AML-193 (cell line): ENCODE results near the gene P3H4.
"Not testable (repeated sequence)": the region's sequence is repeated elsewhere in the genome, so short reads cannot be mapped to it uniquely, and the experiment has no call there.

Experiments used
- DNase-seq, 2 experiments: peaks; one replicate each; lab custom pipeline; 2025; lab: John Stamatoyannopoulos, UW

P3H4 gene

DNA sequence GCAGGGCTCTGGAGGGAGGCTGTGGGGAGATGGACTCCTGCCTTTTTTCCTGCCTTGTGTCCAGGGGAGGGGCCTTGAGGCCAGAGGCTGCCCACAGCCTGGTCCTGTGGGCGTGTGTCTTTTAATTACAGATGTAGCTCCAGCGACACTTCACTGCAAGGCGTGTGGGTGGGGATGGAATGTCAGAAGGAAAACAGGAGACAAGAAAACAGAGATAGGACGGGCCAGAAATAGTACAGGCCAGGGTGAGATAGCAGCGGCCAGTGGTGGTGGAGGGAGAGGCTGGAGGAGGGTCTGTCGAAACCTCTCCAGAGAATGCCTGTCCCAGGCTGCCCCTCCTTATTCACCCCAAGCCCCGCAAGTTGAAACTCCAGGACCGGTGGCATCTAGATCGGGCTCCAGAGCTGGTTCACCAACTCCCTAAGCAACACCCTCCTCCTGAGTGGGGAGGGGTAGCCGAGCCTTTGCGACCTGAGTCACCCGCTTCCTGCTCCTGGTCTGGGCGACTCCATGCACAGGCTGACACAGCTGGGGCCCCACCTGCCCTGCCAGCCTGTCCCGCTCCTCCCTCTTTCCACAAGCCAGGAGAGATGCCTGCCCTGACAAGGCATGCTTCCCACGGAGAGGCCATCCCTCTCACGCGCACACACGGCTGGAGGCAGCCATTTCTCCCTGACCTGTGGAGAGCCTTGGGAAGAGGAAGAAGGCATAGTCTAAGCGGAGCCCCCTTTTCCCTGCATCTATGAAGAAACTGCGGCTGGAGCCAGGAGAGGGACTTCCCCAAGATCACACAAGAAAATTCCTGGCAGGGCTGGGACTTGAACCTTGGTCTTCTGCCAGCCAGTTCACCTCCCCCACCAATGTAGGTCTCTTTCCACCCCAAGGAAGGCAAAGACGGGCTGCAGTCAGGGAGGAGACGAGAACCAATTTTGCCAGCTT is 18.6 kb downstream of the P3H4 start:
- DNase-seq = no peak

DNA sequence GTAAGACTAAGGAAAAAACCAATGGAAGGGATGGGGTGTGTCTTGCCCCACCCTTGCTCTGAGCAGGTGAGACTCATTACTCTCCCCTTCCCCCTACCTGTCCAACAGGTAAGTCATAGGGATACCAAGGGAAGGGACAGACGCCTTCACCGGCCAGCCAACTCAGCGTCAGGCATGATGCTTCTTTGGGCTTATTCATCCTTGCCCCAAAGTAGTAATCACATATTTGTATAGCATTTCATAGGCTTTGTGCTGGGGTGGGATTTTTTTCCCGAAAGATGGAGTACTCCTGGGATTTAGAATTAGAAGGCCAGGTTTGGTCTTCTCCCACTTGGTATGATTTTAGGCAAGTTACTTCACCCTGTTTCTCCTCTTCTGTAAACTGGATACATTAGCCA is 24.7 kb downstream of the P3H4 start:
- DNase-seq = no peak

DNA sequence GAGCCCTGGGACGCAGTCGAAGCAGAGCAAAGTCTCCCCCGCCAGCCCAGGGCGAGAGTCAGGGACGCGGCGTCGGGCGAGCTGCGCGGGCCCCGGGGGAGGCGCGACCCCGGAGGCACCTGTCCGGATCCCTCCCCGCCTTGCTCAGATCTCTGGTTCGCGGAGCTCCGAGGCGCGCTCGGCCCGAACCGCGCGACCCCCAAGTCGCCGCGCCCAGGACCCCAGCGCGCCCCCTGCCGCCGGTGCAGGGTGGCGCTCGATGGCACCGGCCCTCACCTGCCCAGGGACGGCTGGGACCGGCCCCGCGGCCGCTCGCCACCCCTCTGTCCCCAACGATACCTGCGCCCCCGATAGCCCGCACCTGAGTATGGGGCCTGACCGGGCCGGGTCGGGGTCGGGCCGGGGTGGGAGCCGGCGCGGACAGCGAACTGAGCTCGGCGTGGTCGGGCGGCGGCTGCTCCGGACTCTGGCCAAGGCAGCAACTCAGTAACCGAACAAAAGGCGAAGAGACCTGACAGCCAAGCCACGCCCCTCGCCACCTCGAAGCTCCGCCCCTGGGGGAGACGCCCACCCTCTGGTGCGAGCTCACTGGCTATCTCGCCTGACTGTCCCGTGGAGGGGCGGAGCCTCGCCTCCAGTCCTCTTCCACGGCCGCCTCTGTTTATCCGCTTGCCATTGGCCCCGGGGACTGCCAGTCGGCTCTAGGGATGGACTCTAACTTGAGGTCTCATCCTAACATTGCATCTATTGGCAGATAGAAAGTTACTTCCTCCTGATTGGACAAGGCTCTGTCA is 25.3 kb downstream of the P3H4 start, which contains the start of gene JUP:
TSS of gene JUP (minus strand) at position 485 of the 794 bp plus-strand sequence. CDS start 14,857 bp downstream, outside the sequence.
- DNase-seq = peak; percentile 99

DNA sequence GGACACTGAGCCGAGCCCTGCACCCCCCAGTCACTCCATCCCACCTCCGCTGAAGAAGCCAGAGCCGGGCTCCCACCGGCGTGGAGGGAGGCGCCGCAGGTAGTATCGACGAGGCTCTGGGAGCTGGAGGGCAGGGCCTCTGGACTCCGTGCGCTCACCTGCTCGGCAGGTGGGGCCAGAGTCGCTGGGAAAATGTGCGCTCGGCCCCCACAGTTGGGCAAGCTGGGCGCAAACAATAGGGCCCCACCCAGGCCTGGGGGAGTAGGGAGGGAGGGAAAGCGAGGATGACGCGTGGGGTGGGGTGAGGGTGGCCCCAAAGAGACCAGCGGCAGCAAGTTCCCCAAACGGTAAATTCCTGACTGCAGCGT is 25.9 kb downstream of the P3H4 start:
- peak in 1 of 2 experiments; percentile 54 for DNase-seq

DNA sequence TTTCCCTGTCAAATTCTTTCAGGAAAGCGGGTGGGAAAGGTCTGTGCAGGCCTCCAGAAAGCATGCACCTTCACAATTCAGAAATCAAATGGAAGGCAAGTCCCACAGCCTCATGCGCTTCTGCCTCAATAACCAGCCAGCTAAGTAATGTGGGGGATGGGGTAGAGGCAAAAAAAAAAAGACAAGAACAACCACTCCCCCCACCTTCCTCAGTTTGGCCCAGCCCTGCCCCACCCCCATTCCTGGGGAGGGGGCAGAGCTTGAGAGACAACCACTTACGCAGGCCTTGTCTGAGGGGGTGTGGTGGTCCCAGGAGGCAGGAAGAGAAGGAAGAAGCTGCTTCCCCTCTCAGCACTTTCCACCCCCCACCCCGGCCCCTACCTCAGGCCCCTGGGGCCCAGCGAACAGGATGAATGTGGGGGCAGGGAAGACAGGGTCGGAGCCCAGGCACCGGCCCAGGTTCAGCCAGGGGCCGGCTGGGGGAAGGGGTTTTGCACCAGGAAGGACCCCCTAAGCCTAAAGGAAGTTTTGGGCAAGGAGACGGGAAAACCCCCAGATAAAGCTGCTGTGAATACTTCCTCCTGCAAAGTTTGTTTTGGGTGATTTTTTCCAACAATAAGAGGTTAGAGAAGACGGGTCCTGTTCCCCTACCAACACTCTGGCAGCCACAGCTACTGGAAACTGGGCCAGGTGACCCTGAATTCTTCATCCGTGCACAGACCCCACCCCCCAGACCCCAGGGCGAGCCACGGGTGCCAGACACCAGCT is 26.5 kb downstream of the P3H4 start:
- no peak for DNase-seq

DNA sequence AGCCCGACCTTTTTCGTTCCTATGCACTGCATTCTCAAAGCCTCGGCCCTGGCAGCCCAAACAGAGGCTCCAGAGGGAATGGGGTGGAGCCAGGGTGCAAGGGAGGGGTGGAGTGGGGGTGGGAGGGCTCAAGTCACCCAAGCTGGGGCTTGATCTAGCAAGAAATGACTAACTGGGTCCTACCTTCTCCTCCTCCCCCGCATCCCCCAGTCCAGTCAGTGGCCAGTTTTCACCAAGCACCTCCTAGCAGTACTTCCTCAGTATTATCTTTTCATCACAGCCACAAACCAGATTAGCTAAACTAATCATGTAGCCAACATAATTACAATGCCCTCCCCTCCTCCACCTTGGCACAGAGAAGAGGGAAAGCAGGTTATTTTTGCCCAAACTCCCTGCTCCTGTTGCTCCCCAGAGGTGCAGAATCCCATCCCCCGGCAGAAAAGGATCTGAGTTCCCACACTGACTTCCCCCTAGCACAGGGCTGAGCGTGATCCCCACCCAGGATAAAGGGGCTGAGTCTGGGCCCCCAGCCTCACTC is 27.5 kb downstream of the P3H4 start:
- peak; percentile 44 to 51 for DNase-seq

DNA sequence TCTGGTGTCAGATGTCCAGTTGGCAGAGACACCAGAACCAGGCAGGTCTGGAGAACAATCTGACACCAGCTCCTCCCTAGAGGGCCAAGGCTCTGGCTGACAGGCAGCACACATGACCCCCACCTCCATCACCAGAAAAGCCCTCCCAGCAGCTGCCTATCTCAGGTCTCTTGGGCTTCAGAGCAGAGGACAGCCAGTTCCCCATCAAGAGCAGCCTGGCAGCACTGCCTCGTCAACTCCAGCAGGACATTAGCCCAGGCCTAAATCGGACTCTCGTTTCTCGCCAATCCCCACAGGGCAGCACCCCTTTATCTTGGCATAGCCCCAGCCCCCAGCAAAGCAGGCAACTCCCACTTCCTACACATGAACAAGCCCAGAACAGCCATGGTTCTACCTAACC is 29.6 kb downstream of the P3H4 start:
- DNase-seq = no peak

DNA sequence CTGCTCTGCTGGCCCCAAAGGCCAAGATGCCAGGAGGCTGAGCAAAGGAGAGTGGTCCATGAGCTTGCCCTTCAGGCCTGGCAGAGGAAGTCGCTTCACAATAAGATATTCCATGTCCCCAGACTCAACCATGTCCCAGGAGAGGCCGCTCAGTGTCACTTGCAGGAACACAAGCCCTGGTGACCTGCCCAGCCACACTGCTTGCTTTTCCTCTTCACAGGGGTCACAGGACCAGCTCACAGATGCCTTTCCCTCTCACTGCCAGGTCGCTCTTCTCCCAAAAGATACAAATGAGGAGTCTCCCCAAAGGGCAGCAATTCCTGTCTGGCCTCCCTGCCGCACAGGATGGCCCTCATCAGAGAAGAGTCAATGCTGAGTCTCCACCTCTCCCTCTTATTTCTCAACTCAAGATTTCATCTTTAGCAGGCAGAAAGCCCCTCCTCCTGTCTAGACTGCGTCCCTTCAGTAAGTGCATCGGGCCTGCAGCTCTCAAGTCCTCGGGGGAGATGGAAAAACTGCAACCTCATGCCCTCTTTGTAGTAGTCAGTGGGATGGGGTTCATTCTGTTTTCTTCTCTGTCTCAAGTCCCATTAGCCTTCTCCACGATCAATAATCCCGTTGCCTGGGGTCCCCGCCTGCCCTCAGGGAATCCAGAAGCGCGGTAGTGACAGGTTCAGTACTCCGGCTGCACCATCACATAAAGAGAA is 30.2 kb downstream of the P3H4 start:
- DNase-seq = no peak

DNA sequence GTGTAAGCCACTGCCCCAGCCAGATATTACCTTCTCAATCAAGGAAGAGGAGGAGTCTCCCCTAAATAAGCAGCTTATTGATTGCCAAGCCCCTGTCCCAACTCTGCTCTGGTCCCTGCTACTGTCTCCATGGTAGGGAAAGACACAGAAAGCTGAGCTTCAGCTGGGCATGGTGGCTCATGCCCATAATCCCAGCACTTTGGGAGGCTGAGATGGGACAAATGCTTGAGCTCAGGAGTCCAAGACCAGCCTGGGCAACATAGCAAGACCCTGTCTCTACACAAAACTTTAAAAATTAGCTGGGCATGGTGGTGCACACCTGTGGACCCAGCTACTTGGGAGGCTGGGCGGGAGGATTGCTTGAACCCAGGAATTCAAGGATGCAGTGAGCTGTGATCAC is 31.8 kb downstream of the P3H4 start:
- no peak for DNase-seq

DNA sequence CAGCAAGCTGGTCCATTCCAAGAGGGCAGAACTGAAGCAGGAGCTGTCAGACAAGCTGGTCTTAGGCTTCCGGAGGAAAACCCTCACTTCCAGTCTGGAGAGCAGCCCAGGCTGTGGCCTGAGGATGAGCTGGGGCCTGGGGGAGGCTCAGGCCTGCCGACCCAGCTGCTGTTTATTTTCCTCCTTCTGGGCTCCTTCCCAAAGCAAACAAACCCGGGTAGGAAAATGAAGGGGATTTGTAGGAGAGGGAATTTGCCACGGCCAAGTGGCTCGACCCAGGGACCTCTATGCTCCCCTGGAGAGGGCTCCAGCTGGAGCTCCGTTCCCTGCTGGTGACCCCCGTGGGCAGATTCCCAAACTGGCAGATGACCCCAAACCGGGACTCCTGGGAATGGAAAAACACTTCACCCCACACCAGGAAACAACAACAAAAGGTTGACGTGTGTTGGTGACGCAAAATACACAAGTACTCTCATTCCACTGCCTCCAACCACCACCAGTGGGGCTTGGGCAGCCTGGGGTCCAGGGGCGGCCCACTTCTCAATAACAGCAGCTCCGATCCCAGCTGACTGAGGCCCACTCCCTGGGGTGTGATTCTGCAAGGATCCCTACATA is 34.1 kb downstream of the P3H4 start:
- DNase-seq = no peak

DNA sequence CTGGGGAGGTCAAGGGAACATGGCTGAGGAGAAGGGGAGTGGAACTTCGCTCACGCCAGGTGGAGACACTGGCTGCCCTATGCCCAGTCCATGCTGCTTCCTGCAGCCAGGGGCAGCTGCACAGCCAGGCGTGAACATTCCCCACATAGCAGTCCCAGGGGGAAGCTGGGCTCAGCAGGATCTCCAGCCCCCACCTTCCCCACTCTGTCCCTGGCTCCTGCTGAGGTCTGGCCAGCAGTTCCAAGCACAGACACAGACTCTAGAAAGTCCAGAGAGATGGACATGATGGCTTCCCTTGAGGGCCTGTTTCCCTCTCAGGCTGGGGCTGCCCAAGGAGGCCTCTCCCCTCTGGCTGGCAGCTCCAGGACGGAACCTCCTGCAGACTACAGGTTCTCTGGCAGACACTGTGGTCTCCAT is 34.6 kb downstream of the P3H4 start:
- no peak for DNase-seq

DNA sequence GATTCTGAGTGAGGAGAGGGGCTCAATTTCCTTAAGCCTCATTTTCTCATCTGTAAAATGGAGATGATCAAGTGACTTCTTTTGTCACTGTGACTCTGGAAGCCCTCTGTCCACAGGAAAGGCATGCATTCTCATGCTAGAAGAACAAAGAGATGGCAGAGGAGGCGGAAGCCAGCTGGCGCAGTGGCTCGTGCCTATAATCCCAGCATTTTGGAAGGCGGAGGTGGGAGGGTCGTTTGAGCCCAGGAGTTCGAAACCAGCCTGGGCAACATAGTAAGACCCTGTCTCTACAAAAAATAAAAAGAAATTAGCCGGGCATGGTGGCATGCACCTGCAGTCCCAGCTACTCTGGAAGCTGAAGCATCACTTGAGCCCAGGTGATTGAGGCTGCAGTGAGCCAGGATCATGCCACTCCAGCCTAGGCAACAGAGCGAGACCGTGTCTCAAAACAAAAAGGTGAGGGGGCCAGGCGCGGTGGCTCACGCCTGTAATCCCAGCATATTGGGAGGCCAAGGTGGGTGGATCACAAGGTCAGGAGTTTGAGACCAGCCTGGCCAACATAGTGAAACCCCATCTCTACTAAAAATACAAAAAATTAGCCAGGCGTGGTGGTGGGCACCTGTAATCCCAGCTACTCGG is 35.4 kb downstream of the P3H4 start:
- not testable (repeated sequence) for DNase-seq

DNA sequence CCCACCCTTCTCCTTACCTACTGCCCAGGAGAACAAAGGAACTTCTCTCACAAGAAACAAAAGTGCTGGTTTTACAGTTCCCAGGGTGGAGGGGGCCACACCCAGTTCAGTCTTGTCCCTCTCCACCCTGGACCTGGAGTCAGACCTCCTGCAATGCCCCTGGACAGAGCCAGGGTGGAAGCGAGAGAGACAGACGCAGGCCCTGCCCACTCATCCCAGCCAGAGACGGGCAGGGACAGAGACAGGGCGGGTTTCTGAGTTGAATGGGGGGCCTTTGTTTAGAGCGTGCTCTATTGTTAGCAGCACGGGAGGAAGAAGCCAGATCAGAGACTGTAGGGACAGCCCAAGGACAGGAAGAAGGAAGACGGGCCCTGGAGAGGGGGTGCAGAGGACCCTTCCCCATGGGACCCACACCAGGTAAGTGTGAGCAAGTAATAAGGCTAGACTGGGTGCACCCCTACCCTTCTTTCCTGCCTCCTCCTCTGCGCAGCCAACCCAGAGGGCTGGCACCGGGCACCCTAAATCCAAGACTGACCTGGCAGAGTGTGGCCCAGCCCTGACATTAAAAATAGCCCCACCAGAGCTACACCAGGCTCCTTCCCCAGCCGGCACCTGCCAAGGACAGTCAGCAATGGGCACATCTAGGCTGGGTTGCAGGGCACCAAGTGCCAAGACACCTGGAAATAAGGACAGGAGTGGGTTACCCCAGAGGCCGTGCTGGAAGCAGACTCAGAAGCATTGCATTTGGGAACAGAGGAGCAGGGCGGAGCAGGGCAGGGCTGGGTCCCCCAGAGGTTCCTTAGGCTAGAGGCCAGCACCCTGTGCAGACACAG is 36.1 kb downstream of the P3H4 start:
- DNase-seq = no peak

DNA sequence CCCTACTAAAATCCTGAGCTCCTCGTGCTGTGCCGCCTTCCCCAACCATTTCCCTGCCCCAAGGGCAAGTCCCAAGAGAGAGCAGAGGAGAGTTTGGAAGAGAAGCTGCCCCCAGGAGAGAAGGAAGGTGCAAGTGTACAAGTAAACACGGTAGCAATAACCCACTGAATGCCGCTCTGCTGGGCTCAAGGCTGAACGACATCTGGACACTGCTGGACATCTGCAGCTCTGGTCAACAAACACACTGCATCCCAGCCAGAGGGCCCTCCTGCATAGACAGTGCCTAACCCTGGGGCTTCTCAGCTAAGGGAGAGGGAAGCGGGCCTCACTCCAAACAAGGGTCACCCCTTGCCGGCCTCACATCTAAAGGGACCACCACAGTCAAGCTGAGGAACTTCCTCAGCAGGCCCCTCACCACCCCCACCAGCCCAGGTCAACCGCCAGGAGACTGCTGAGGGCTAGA is 38.0 kb downstream of the P3H4 start:
- no peak for DNase-seq

DNA sequence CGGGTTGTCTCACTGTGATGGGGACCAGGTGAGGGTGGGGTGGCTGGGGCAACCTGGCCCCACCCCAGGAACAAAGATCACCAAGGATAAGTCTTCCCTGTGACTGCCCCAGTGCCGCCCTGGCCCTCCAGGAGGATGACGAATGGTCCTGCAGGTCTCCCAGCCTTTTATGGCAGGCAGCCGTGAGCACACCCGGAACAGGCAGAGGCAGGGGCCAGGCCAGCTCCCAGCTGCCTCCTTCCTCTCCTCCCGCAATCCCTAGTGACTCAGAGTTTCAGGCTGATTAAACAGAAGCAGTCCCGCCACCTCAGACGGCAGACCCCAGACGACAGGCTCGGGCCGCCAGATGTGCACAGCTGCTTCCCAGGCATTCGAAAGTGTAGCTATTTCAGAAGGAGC is 38.6 kb downstream of the P3H4 start:
- no peak for DNase-seq

DNA sequence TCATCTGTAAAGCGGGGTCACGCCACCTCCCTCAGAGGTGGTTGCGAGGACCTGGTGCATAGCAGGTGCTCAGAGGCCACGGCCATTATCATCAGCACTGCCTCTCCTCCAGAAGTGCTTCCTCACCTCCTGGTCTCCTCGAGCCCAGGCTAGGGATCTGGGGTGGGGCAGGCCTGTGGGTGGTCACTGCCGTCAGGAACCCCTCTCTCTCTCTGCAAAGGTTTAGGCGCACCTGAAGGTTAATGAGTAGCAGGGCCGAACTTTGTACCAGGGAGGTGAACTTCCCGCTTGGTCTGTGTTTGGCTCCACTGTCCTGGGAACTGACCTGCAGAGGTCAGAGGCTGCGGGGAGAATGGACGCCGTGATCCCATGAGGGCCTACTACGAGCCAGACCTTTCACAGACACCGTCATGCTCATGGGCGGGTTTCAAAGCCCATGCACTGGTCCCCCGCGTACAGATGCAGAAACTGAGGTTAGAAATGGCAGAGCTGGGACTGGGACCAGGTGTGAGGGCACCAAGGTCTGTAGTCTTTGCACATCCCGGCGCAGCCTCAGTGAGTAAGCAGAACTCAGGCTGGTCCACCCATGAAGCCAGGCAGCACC is 39.1 kb downstream of the P3H4 start:
- no peak for DNase-seq

DNA sequence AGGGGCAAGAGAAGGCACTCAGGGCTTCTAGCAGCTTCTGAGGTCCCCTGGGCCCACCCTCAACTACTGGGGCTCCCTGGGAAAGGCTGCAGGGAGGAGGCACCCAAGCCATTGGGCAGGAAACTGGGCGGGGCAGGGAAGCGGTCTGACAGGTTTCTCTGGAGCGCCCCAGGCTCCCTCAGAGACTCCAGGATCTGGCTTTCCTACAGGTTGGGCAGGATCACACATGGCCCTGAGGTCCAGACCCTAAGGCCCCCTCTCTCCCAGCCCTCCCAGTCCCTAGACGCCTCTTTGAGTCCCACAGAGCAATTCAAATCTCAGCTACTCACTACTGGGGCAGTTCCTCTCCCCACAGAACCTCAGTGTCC is 39.5 kb downstream of the P3H4 start:
- no peak for DNase-seq

DNA sequence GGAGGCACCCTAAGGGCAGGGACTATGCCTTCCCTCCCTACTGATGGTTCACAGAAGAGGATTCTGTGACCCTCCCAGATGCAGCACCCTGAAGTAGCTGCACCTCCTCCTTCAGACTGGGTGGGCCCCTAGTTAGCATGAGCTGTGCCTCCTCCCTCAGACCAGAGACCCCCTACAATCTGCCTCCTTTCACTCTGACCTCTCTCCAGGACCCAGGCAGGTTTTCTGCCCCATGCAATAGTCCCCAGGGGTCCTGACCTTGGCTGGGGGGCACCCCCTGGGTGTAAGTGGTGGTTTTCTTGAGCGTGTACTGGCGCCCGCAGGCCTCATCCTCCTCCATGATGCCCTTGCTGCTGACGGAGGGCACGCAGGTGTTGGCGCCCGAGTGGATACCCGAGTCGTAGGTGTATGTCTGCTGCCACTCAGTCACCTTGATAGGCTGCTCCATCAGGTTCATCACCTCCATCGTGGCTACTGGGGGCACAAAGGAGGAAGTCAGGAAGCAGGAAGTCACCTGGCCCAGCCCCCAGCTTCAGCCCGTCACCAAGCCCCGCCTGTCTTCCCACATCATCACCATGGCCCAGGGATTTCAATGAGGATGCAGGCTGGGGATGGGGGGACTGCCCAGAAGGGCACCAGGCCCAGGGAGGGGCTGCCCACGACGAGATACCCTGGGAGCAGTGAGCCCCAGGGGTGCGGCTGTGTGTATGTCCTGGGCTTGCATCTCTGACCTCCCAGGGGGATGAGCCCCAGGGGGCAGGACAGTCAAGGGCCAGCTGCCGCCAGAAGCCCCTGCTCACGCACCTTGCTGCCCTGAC is 40.2 kb downstream of the P3H4 start:
- no peak for DNase-seq
